Naive thymus-derived CD4-positive, alpha-beta T cell (primary cell): Measurements from ENCODE around the gene ARAF. TPM values are rescaled to one million over a fixed set of nuclear protein-coding genes. Genes with fewer than 3 reads are reported as not detected.

Experiments used
- ATAC-seq: fragments of 150-1000 bp; cut with Tn5 transposase; 2 replicates; pipeline ENCODE4 v1.10.0; 2021; ENCODE audit warnings: mild to moderate bottlenecking, moderate library complexity
- CTCF ChIA-PET: fragments of 350-600 bp; sonication (Branson Sonifier 250); formaldehyde crosslinking; loops from one replicate; lab custom pipeline; 2021; ENCODE audit warnings: antibody characterized with exemption; lab: Charles Lee
- POLR2A ChIA-PET: fragments of 350-600 bp; sonication (Branson Sonifier 250); formaldehyde crosslinking; loops from one replicate; lab custom pipeline; 2021; ENCODE audit warnings: antibody characterized with exemption, inconsistent platforms; lab: Charles Lee
- DNase-seq, 9 donors: peaks; one replicate each; pipeline versions ENCODE4 v3.0.0 to v3.0.0-alpha.2; 2020 to 2022; ENCODE audit warnings: mixed read lengths in 1 of 9
- H3K27ac ChIP-seq: one replicate; pipeline ENCODE4 v1.7.0; 2013; ENCODE audit warnings: mild to moderate bottlenecking, low read depth, low read length, moderate library complexity
- H3K27me3 ChIP-seq, 2 donors: one replicate each; pipeline ENCODE4 v1.7.0; 2013; ENCODE audit warnings: low read length in 2 of 2, mild to moderate bottlenecking in 2 of 2, moderate library complexity in 2 of 2; ENCODE audit not compliant: control insufficient read depth in 2 of 2, insufficient read depth in 2 of 2
- H3K36me3 ChIP-seq, 3 experiments: 1 replicate in 2 of 3; 2 replicates in 1 of 3; pipeline ENCODE4 v1.7.0; 2013; ENCODE audit warnings: low read length in 3 of 3, mild to moderate bottlenecking in 3 of 3, moderate library complexity in 1 of 3; ENCODE audit not compliant: insufficient read depth in 3 of 3, control insufficient read depth in 2 of 3
- H3K4me1 ChIP-seq, 2 donors: one replicate each; pipeline ENCODE4 v1.7.0; 2013; ENCODE audit warnings: low read length in 2 of 2, mild to moderate bottlenecking in 2 of 2, moderate library complexity in 1 of 2; ENCODE audit not compliant: control insufficient read depth in 2 of 2, insufficient read depth in 2 of 2
- H3K4me3 ChIP-seq: 2 replicates; pipeline ENCODE4 v1.7.0; 2013; ENCODE audit warnings: mild to moderate bottlenecking, low read length
- H3K9me3 ChIP-seq, 3 experiments: 1 replicate in 2 of 3; 2 replicates in 1 of 3; pipeline ENCODE4 v1.7.0; 2013; ENCODE audit warnings: low read length in 3 of 3; ENCODE audit not compliant: control insufficient read depth in 2 of 3
- H3K27ac Mint-ChIP-seq, 9 donors: one replicate each; pipeline ENCODE4 v1.8.0; 2020 to 2022; ENCODE audit warnings: mixed read lengths in 9 of 9, mild to moderate bottlenecking in 8 of 9, moderate library complexity in 5 of 9, inconsistent platforms in 2 of 9
- H3K27me3 Mint-ChIP-seq, 5 donors: one replicate each; pipeline ENCODE4 v1.8.0; 2021 to 2022; ENCODE audit warnings: mixed read lengths in 5 of 5, mild to moderate bottlenecking in 1 of 5
- H3K36me3 Mint-ChIP-seq, 5 donors: one replicate each; pipeline ENCODE4 v1.8.0; 2020 to 2022; ENCODE audit warnings: mixed read lengths in 5 of 5, mild to moderate bottlenecking in 3 of 5, inconsistent platforms in 1 of 5
- H3K4me1 Mint-ChIP-seq, 7 donors: one replicate each; pipeline ENCODE4 v1.8.0; 2020 to 2022; ENCODE audit warnings: mixed read lengths in 7 of 7, mild to moderate bottlenecking in 3 of 7, inconsistent platforms in 1 of 7
- H3K4me3 Mint-ChIP-seq, 10 donors: one replicate each; pipeline ENCODE4 v1.8.0; 2020 to 2022; ENCODE audit warnings: mild to moderate bottlenecking in 10 of 10, mixed read lengths in 10 of 10, moderate library complexity in 6 of 10, inconsistent platforms in 2 of 10
- H3K9me3 Mint-ChIP-seq, 11 donors: one replicate each; pipeline ENCODE4 v1.8.0; 2020 to 2022; ENCODE audit warnings: mixed read lengths in 11 of 11, mild to moderate bottlenecking in 4 of 11, inconsistent platforms in 1 of 11, moderate library complexity in 1 of 11
- intact Hi-C, 2 donors: fragments of 100-400 bp; cut with micrococcal nuclease; formaldehyde crosslinking; loops; one replicate each; pipeline ENCODE4 v1.15.1; 2023
- polyA plus RNA-seq, 2 donors: library from polyadenylated mRNA; unstranded; fragments of 300-500 nt; fragmentation: Illumina TruSeq; gene quantifications; one replicate each; pipeline ENCODE4 v1.2.3, GENCODE V29; 2021
- total RNA-seq, 6 experiments: library from RNA in 5 of 6; stranded (reverse) in 5 of 6; gene quantifications; 1 replicate in 5 of 6; 2 replicates in 1 of 6; pipeline ENCODE4 v1.2.3 and lab custom pipeline; 2021 to 2026

ARAF gene
- total and polyA plus RNA-seq, 7 experiments from 2014 or later = 74.7 to 130 (median 106) TPM

DNA sequence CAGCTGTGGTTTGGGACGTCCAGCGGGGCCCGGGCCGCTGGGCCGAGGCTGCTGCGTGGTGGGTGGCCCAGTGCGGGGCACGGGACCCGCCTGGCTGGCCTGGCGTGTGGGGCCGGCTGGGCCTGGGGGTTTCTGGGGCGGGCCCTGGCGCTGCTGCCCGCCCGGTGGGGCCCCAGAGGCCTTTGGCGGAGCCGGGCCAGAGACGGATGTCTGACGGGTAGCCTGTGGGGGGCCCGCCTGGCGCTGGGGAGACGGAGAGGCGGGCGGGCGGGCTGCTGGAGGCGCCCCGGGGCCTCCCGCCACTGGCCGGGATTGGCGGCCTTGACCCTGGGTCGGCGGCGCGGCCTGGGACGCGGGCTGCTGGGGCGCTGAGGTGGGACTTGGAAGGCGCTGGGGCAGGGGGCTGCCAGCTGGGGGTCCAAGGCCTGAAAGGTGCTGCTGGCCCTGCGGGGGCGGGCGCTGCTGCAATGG, 13.1 kb downstream of the ARAF start:
- Histone ChIP-seq H3K36me3 (peaks cover 0 to 25% (median 4%) of the 10 kb centered on the region in 3 experiments), H3K9me3 (no peaks in the 10 kb centered on the region), H3K27ac (no peak overlapping the region), H3K4me3 (no peak overlapping the region), H3K27me3 (no peaks in the 10 kb centered on the region), H3K4me1 (peaks cover 0 to 9% of the 10 kb centered on the region in 2 donors)
- no peak for ATAC-seq
- Mint-ChIP-seq H3K27ac (no peak overlapping the region), H3K36me3 (peaks cover 0 to 25% (median 10%) of the 10 kb centered on the region in 5 donors), H3K9me3 (peaks cover 0 to 7% (median 0%) of the 10 kb centered on the region in 11 donors), H3K27me3 (peaks cover 0 to 4% (median 0%) of the 10 kb centered on the region in 5 donors), H3K4me1 (peaks cover 7 to 18% (median 14%) of the 10 kb centered on the region in 7 donors), H3K4me3 (peak overlapping the region in 1 of 10 donors; percentile 65)
- intact Hi-C loops = no loop called here
- DNase-seq = no peak
- CTCF ChIA-PET = no interaction called here
- POLR2A ChIA-PET = interaction anchor here (0.8 to 1.1 kb wide), 2 partner anchors 8 to 17 kb away, joined by 3 to 4 read pairs; partner anchors contain the start of gene TIMP1

DNA sequence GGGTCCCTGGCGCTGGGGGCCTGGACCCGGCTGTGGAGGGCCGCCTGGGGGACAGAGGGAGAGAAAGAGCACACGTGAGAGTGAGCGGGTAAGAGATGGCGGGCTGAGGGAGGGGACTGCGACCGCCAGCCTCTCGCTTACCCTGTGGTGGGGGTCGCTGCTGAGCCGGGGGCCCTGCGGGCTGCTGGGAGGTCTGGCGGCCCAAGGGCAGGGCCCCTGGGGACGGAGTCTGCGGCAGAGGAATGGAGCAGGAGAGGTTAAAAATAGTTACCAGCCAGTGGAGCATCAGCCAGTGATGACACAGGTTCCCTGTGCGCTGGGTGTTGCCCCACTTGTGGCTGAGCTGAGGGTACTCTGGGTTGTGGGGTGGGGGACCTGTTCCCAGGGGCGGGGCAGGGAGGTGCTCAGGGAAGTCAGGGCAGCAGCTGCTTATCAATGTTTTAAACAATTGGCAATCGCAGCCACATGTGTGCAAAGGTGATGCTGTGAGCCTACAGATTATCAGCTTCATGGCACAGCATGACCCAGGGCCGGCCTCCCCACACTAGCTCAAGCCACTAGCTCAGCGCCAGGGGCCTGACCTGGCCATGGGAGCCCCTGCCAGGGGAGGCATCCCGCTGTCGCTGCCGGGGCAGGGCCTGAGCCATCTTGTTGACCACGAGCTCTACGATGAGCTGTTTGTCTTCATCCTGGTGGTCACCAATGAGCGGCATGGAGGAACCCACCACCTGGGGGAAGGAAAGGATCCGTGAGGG, 13.7 kb downstream of the ARAF start:
- intact Hi-C loops = no loop called here
- Histone ChIP-seq H3K27me3 (no peaks in the 10 kb centered on the region), H3K4me1 (peaks cover 0 to 9% of the 10 kb centered on the region in 2 donors), H3K9me3 (no peaks in the 10 kb centered on the region), H3K27ac (no peak overlapping the region), H3K4me3 (no peak overlapping the region), H3K36me3 (peaks cover 0 to 19% (median 0%) of the 10 kb centered on the region in 3 experiments)
- ChIA-PET POLR2A (interaction anchor here (0.8 kb wide), 1 partner anchor 18 kb away, joined by 4 read pairs; no protein-coding TSS in a partner anchor), CTCF (no interaction called here)
- Mint-ChIP-seq H3K27ac (no peak overlapping the region), H3K9me3 (peaks cover 0 to 4% (median 0%) of the 10 kb centered on the region in 11 donors), H3K36me3 (peaks cover 0 to 25% (median 6%) of the 10 kb centered on the region in 5 donors), H3K4me3 (peak overlapping the region in 4 of 10 donors; percentile 11 to 51 (median 32)), H3K27me3 (peaks cover 0 to 4% (median 0%) of the 10 kb centered on the region in 5 donors), H3K4me1 (peaks cover 7 to 19% (median 16%) of the 10 kb centered on the region in 7 donors)
- ATAC-seq = no peak
- no peak for DNase-seq

DNA sequence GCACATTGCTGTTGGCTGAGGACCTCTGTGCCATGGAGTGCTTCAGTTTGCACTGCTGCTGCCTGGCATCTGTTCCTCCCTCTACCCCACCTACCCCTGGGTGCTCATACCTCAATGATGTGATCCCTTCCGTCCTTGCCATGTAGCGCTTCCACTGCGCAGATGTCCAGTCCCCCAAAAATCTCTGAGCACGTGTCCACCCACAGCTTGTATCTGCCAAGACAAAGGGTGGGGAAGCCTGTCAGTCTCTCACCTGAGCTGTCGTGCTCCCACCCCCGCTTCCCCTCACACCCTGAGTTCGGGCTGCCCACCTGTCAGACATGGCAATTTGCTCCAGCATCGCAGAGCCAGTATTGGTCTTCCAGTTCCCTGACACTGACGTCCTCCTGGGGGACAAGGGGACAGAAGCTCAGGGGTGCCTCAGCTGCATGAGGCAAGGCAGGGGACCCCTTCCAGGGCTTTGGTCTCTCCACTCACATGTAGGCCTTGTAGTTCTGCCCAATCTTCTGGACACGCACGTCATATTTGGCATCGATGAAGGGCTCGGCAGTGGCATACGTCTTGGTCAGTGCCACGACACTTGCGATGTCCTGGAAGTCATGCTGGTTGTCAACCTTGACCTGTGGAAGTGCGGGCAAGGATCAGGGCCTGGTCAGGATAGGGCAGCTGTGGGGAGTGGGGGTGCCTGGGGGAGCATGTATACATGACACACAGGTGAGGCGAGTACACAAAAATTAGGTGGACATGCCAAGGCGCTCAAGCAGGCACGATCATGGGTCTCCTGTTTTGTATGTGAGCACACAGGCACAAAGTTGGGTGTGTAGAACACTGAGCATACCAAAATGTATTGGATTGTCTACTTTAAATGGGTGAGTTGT, 15.3 kb downstream of the ARAF start:
- ChIA-PET POLR2A (no interaction called here), CTCF (no interaction called here)
- H3K9me3 ChIP-seq = no peaks in the 10 kb centered on the region
- no peaks in the 10 kb centered on the region for H3K27me3 ChIP-seq
- peaks cover 0 to 4% (median 0%) of the 10 kb centered on the region in 11 donors for H3K9me3 Mint-ChIP-seq
- H3K27ac Mint-ChIP-seq = peak overlapping the region in 1 of 9 donors; percentile 19
- peaks cover 1 to 12% of the 10 kb centered on the region in 2 donors for H3K4me1 ChIP-seq
- peaks cover 7 to 22% (median 20%) of the 10 kb centered on the region in 7 donors for H3K4me1 Mint-ChIP-seq
- no peak overlapping the region for H3K4me3 ChIP-seq
- peaks cover 0 to 6% (median 0%) of the 10 kb centered on the region in 3 experiments for H3K36me3 ChIP-seq
- DNase-seq (no peak), ATAC-seq (no peak)
- intact Hi-C loops = no loop called here
- peaks cover 0 to 4% (median 0%) of the 10 kb centered on the region in 5 donors for H3K27me3 Mint-ChIP-seq
- H3K27ac ChIP-seq = no peak overlapping the region
- no peak overlapping the region for H3K4me3 Mint-ChIP-seq
- H3K36me3 Mint-ChIP-seq = peaks cover 0 to 14% (median 0%) of the 10 kb centered on the region in 5 donors

DNA sequence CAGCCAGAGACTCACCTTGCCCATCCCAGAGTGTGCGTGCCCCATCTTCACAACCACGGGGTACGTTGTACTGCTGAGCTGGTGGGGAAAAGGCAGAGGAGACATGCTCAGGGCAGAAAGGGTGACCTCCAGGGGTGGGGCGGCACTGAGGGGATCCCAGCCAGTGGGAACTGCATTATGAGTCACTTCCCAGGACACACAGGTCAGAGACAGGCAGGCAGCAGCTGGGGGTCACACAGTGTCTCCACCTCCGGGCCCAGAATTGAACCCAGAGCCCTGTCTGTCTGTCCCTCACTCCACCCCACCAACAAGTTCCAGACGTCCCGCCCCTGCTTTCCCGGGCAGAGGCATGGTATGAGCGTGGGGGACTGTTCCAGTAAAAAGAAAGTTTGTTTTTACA, 16.4 kb downstream of the ARAF start:
- Histone ChIP-seq H3K9me3 (no peaks in the 10 kb centered on the region), H3K36me3 (no peaks in the 10 kb centered on the region), H3K4me3 (no peak overlapping the region), H3K27me3 (no peaks in the 10 kb centered on the region), H3K4me1 (peaks cover 9 to 24% of the 10 kb centered on the region in 2 donors), H3K27ac (no peak overlapping the region)
- H3K9me3 Mint-ChIP-seq = peaks cover 0 to 4% (median 0%) of the 10 kb centered on the region in 11 donors
- intact Hi-C loops = no loop called here
- peaks cover 13 to 29% (median 26%) of the 10 kb centered on the region in 7 donors for H3K4me1 Mint-ChIP-seq
- no peak overlapping the region for H3K4me3 Mint-ChIP-seq
- H3K27ac Mint-ChIP-seq = no peak overlapping the region
- DNase-seq (no peak), ATAC-seq (no peak)
- ChIA-PET POLR2A (no interaction called here), CTCF (no interaction called here)
- peaks cover 0 to 4% (median 0%) of the 10 kb centered on the region in 5 donors for H3K36me3 Mint-ChIP-seq
- H3K27me3 Mint-ChIP-seq = peaks cover 0 to 4% (median 0%) of the 10 kb centered on the region in 5 donors

DNA sequence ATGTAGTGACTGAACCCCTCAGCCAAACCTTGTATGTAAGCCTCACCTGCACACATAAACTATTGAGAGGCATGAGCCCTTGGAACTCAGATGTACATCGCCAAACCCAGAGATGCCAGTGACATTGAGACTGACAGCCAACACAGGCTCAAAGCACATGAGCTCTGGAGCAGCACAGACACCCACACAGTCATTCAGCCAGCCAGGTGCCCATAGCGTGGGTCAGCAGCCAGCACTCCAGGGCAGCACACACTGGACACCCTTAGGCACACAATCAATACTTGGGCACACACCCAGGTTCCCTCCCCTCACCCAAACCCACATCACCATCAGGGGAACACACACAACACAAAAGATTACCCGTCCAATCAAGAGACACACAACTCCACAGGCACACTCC, 16.9 kb downstream of the ARAF start:
- DNase-seq = no peak
- intact Hi-C loops = no loop called here
- Mint-ChIP-seq H3K36me3 (peaks cover 0 to 4% (median 0%) of the 10 kb centered on the region in 5 donors), H3K27ac (peak overlapping the region in 1 of 9 donors; percentile 44), H3K9me3 (peaks cover 0 to 4% (median 0%) of the 10 kb centered on the region in 11 donors), H3K4me1 (peaks cover 13 to 30% (median 26%) of the 10 kb centered on the region in 7 donors), H3K4me3 (no peak overlapping the region), H3K27me3 (peaks cover 0 to 4% (median 0%) of the 10 kb centered on the region in 5 donors)
- POLR2A ChIA-PET = no interaction called here
- Histone ChIP-seq H3K36me3 (no peaks in the 10 kb centered on the region), H3K4me3 (no peak overlapping the region), H3K9me3 (no peaks in the 10 kb centered on the region), H3K4me1 (peaks cover 9 to 26% of the 10 kb centered on the region in 2 donors), H3K27me3 (no peaks in the 10 kb centered on the region), H3K27ac (no peak overlapping the region)
- ATAC-seq = no peak
- CTCF ChIA-PET = no interaction called here

DNA sequence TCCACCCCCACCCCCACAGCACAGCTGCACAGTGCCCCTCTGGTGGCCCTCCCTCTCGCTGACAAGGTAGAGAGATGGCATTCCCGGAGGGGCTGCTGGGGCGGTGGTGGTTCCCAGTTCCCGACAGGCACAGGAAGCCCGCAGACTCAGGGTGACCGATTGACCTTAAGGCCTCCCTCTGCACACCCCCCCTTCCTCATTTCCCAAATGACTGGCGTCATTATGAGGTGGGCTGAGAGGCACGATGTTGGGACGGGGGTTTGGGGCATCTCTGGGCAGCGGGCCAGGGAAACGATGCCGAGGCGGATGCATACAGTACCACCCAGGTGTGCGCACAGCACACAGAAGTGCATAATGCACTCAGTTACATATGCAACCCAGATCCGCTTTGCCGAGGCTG, 17.7 kb downstream of the ARAF start:
- H3K27me3 Mint-ChIP-seq = no peaks in the 10 kb centered on the region
- peaks cover 0 to 6% (median 0%) of the 10 kb centered on the region in 5 donors for H3K36me3 Mint-ChIP-seq
- no peak overlapping the region for H3K27ac Mint-ChIP-seq
- Histone ChIP-seq H3K9me3 (no peaks in the 10 kb centered on the region), H3K4me1 (peaks cover 9 to 19% of the 10 kb centered on the region in 2 donors), H3K36me3 (no peaks in the 10 kb centered on the region), H3K4me3 (no peak overlapping the region), H3K27me3 (no peaks in the 10 kb centered on the region), H3K27ac (no peak overlapping the region)
- peaks cover 0 to 4% (median 0%) of the 10 kb centered on the region in 11 donors for H3K9me3 Mint-ChIP-seq
- ChIA-PET CTCF (no interaction called here), POLR2A (no interaction called here)
- no peak for DNase-seq
- intact Hi-C loops = no loop called here
- no peak for ATAC-seq
- no peak overlapping the region for H3K4me3 Mint-ChIP-seq
- peaks cover 13 to 31% (median 20%) of the 10 kb centered on the region in 7 donors for H3K4me1 Mint-ChIP-seq
